H54 (cell line): ENCODE data around the gene CNTRL.
A peak's percentile ranks its signal among the peaks of the same experiment; 100 is the strongest.

Experiments used
- DNase-seq: peaks from one replicate; pipeline ENCODE4 v3.0.0; 2011; ENCODE audit warnings: low spot score, mixed read lengths; ENCODE audit not compliant: insufficient read length
- FAIRE-seq: peaks from 3 replicates; lab custom pipeline; 2011; peaks lifted over from hg19 to GRCh38; lab: Jason Lieb, UNC
- POLR2A ChIP-seq: IDR thresholded peaks from 2 replicates; pipeline ENCODE4 v1.6.1; 2011; ENCODE audit warnings: low read depth, mild to moderate bottlenecking, low read length

Gene CNTRL

DNA sequence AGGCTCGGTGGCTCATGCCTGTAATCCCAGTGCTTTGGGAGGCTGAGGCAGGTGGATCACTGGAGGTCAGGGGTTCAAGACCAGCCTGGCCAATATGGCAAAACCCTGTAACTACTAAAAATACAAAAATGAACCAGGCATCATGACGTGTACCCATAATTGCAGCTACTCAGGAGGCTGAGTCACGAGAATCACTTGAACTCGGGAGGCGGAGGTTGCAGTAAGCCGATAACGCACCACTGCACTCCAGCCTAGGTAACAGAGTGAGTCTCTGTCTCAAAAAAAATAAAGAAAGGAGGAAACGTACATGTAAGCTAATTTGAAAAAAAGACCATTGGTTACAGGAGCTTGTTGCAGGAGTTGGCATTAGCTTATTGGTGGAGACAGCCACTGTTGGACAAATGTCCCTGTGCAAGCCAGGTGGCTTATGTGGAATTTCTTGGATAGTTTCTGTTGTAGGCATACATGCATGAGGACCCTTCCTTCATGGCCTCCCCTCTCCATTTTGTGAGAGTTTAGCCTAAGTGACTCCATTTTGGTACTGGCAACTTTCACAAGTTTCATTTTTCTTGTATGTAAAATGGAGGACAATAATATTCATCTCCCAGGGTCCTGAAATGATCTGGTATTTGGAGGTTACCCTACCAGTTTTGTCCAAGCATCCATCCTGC, 143.7 kb downstream of the CNTRL start:
- TF ChIP-seq POLR2A, result no peak
- no peak for DNase-seq
- FAIRE-seq, result no peak

DNA sequence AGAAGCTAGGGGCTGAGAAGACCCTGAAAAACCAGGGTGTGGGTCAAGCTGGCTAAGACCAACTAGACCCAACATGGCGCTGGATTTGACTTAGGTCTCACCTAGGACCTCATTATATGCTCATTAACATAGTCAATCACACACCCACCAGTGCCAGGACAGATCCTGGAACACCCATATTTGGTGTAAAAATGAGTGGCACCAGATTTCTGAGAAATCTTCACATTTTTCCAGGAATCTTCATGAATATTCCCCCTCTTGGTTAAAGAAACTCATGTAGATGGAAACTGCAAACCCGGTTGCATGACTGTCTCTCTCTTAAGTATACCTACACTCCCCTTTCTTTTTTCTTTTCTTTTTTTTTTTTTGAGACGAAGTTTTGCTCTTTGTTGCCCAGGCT, 144.8 kb downstream of the CNTRL start:
- no peak for TF ChIP-seq POLR2A
- no peak for FAIRE-seq
- no peak for DNase-seq

DNA sequence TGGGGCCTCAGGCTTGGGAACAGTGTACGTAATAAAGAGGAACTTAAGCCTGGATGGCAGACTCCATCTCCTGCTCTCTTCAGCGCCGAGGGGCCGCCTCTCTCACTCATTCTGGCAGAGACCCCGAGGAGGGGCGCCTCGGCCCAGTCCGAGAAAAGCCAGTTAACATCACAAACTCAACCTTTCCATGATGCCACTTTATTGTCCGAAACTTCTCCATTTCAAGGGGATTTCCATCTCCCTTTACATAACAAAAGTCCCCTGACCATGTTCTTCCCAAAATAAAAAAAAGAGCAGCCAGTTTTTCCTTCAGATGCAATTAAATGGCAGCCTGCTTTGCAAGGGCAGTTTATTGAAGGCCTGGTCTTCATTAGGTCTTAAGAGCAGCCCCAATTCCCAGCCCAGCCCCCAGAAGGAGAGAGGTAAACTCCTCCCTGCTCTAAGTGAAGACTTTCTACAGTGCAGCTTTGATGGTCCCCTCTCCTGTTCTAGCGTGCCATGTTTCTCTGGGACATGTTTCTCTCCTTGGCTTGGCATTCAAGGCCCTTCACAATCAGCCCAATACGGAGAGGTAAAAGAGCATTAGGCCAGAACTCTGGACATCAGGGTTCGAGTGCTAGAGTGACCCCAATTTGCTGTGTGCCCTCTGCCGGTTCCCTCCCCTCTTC, 146.4 kb downstream of the CNTRL start:
- DNase-seq, result no peak
- TF ChIP-seq POLR2A, result no peak

DNA sequence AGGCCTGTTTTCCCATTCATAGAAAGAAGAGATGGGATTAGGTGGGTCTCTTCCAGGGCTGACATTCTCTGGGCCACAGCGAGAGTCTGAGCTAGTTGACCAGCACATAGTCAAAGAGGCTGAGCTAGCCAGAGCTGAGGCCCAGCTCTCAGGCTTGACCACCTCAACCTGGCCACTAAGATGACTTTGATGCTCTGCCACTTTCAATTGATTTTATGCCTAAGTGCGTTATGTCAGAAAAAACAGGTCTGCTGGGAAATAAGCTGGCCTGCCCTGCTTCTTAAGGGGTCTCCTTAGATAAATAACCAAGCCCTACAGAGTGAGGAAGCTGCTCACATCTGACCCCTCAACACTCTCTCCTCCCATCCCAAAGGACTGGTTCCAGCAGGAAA, 146.9 kb downstream of the CNTRL start:
- FAIRE-seq, result no peak
- TF ChIP-seq POLR2A, result no peak
- DNase-seq, result no peak

More for the DNA sequence above, 146.4 kb downstream of the CNTRL start:
- FAIRE-seq, result no peak

DNA sequence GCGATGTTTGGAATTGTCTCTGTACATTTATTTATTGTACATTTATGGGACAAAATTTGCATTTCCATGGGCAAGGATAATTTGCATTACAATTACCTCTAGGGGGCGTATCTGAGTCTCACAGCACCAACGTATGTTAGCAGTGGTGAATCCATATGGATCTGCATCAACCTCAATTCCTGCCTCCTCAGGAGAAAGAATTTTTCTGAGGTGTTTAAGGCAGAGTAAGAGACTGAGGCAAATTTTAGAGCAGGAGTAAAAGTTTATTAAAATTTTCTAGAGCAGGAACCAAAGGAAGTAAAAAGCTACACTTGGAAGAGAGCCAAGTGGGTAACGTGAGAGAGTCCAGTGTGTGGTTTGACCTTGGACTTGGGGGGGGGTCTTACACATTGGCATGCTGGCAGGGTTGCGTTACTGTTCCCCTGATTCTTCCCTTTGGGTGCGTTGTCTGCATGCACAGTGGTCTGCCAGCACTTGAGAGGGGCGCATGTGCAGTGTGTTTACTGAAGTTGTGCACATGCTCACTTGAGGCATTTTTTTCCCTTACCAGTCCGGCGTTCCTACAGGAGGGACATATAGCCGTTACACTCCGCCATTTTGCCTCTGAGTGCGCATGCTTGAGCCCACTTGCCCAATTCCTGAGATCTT, 147.9 kb downstream of the CNTRL start:
- peak; percentile 85 for FAIRE-seq
- TF ChIP-seq POLR2A, result no peak
- no peak for DNase-seq

DNA sequence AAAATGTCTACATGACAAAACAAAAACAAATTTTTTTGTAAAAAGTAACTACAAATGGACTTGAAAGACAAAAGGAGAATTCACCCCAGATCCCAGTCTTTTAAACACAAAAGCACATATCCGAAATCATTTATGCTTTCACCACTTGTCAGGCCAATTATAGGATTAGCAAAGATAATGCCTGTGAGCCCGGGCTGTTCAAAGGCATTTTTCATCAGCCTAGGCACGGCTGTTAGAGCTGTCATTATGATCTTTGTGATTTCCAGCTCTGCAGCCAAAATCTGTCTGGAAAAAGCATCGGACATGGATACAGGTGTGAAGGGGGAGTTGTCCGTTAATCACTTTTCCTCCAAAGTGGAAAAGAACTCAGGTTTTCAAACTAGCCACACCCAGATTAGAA, 150.5 kb downstream of the CNTRL start:
- no peak for FAIRE-seq
- no peak for TF ChIP-seq POLR2A
- no peak for DNase-seq

DNA sequence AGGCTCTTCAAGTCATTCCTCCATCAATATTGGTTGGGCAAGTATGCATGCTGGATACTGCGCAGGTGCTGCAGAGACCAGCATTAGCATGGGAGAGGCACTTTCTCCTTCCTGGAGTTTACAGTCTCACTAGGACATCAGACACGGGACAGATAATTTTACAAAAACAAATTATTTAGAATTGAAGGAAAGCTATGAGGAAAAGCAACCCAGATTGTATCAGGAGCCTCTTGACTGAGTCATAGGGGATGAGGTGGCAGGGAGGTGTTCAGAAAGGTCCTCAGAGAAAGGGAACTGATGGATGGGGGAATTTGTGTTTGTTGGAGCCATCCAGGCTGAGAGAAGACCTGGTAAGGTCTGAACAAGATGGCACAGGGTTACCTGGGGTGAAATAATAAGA, 151.4 kb downstream of the CNTRL start:
- DNase-seq (peak; percentile 71), FAIRE-seq (peak; percentile 61)
- no peak for TF ChIP-seq POLR2A
